ENCODE data around the gene BBIP1.

BBIP1 gene

GRCh38 chr10:110881247-110881646 lies 37.7 kb downstream of the BBIP1 start:
- no peak for TF ChIP-seq CTCF (IDR thresholded peaks at IDR 0.05; ENCODE audit: extremely low read depth, missing control alignments)
- no peak for DNase-seq (ENCODE audit: low spot score)

- no peak for TF ChIP-seq CTCF (IDR thresholded peaks at IDR 0.05; ENCODE audit: extremely low read depth, missing control alignments)
These were observed 39.0 kb downstream of the BBIP1 start for GRCh38 chr10:110880012-110880411.

GRCh38 chr10:110876788-110877187 lies 42.2 kb downstream of the BBIP1 start:
- no peak for DNase-seq (ENCODE audit: low spot score)
- no peak for TF ChIP-seq CTCF (IDR thresholded peaks at IDR 0.05; ENCODE audit: extremely low read depth, missing control alignments)

More at GRCh38 chr10:110880012-110880411, 39.0 kb downstream of the BBIP1 start:
- DNase-seq (ENCODE audit: low spot score), result no peak

GRCh38 chr10:110876000-110876399 lies 43.0 kb downstream of the BBIP1 start:
- no peak for TF ChIP-seq CTCF (IDR thresholded peaks at IDR 0.05; ENCODE audit: extremely low read depth, missing control alignments)
- DNase-seq (ENCODE audit: low spot score), result no peak

- DNase-seq (ENCODE audit: low spot score), result no peak
- TF ChIP-seq CTCF (IDR thresholded peaks at IDR 0.05; ENCODE audit: extremely low read depth, missing control alignments), result no peak
These were observed 45.0 kb downstream of the BBIP1 start for GRCh38 chr10:110873951-110874350.

- TF ChIP-seq CTCF (IDR thresholded peaks at IDR 0.05; ENCODE audit: extremely low read depth, missing control alignments), result no peak
- no peak for DNase-seq (ENCODE audit: low spot score)
These were observed 45.7 kb downstream of the BBIP1 start for GRCh38 chr10:110872984-110873923.

GRCh38 chr10:110872145-110872983 lies 46.6 kb downstream of the BBIP1 start:
- no peak for TF ChIP-seq CTCF (IDR thresholded peaks at IDR 0.05; ENCODE audit: extremely low read depth, missing control alignments)

More at GRCh38 chr10:110872145-110872983, 46.6 kb downstream of the BBIP1 start:
- peak; percentile 59 for DNase-seq (ENCODE audit: low spot score)
